Measurements from ENCODE around the gene SULT1B1.

GRCh38 chr4:69730002-69730401 lies 30.4 kb downstream of the SULT1B1 start:
- TF ChIP-seq POLR2A (IDR thresholded peaks at IDR 0.05) = no peak
- no peak for TF ChIP-seq CTCF (IDR thresholded peaks at IDR 0.05)

Measured in uterus (tissue), 2 donors.